Upper lobe of right lung (tissue), 1 donor: Measurements from ENCODE around the gene NT5E. TPM values are rescaled to one million over a fixed set of nuclear protein-coding genes. Genes with fewer than 3 reads are reported as not detected.
"Not testable (repeated sequence)": the region's sequence is repeated elsewhere in the genome, so short reads cannot be mapped to it uniquely, and the experiment has no call there.

ENCODE experiments used
- ATAC-seq: fragments of 200-7000 bp; cut with Tn5 transposase; one replicate; pipeline ENCODE4 v1.9.1; 2020; ENCODE audit warnings: mild to moderate bottlenecking, moderate library complexity
- DNase-seq: peaks from one replicate; pipeline ENCODE4 v3.0.0-alpha.2; 2020
- H3K27ac ChIP-seq: fragments of 200-600 bp; one replicate; pipeline ENCODE4 v1.8.0; 2022
- H3K27me3 ChIP-seq: fragments of 200-600 bp; one replicate; pipeline ENCODE4 v1.8.0; 2022; ENCODE audit warnings: mild to moderate bottlenecking
- H3K36me3 ChIP-seq: fragments of 200-600 bp; one replicate; pipeline ENCODE4 v1.8.0; 2022
- H3K4me1 ChIP-seq: fragments of 200-600 bp; one replicate; pipeline ENCODE4 v1.8.0; 2022
- H3K4me3 ChIP-seq: fragments of 200-600 bp; one replicate; pipeline ENCODE4 v1.8.0; 2022; ENCODE audit warnings: mild to moderate bottlenecking
- H3K9me3 ChIP-seq: fragments of 200-600 bp; one replicate; pipeline ENCODE4 v1.8.0; 2022
- CTCF ChIP-seq: fragments of 200-600 bp; IDR thresholded peaks from one replicate; pipeline ENCODE4 v1.8.0; 2022; ENCODE audit warnings: antibody characterized with exemption
- intact Hi-C: fragments of 100-400 bp; cut with DNase I; formaldehyde crosslinking; loops from one replicate; pipeline ENCODE4 v1.11.0; 2022
- total RNA-seq: library from RNA; stranded (reverse); fragmentation: NEBNext Ultra II Directional; extraction: Animal tissue kit (Norgen Biotek cat#: 25700); gene quantifications from one replicate; pipeline ENCODE4 v1.2.1, GENCODE V29; 2021
- donor health status: DM: no; HTN: yes; CAD: no; lungs with severe emphysema.

The NT5E gene
- total RNA-seq, 1 donor from 2014 or later: 15.3 TPM

GRCh38 chr6:85506441-85507093 lies 56.7 kb downstream of the NT5E start:
- TF ChIP-seq CTCF: no peak
- DNase-seq (no peak), ATAC-seq (no peak)
- no peaks in the 10 kb centered on the region for H3K9me3 ChIP-seq
- intact Hi-C loops: no loop called here
- H3K27me3 ChIP-seq: no peaks in the 10 kb centered on the region
- H3K27ac ChIP-seq: no peak overlapping the region
- H3K36me3 ChIP-seq: peaks cover 44% of the 10 kb centered on the region
- H3K4me3 ChIP-seq: no peak overlapping the region
- no peaks in the 10 kb centered on the region for H3K4me1 ChIP-seq

- DNase-seq: no peak
- no peaks in the 10 kb centered on the region for H3K27me3 ChIP-seq
- no peak overlapping the region for H3K27ac ChIP-seq
- H3K4me3 ChIP-seq: no peak overlapping the region
- TF ChIP-seq CTCF: no peak
- ATAC-seq: no peak
- H3K9me3 ChIP-seq: no peaks in the 10 kb centered on the region
- peaks cover 73% of the 10 kb centered on the region for H3K36me3 ChIP-seq
- intact Hi-C loops: no loop called here
- no peaks in the 10 kb centered on the region for H3K4me1 ChIP-seq
Observed at GRCh38 chr6:85516168-85516567, 66.3 kb downstream of the NT5E start.

GRCh38 chr6:85524281-85524680 lies 74.4 kb downstream of the NT5E start:
- H3K4me1 ChIP-seq, H3K27ac ChIP-seq, H3K4me3 ChIP-seq, DNase-seq, ATAC-seq, H3K9me3 ChIP-seq, H3K27me3 ChIP-seq, intact Hi-C loops: not testable (repeated sequence)
- H3K36me3 ChIP-seq: peaks cover 81% of the 10 kb centered on the region

DNA sequence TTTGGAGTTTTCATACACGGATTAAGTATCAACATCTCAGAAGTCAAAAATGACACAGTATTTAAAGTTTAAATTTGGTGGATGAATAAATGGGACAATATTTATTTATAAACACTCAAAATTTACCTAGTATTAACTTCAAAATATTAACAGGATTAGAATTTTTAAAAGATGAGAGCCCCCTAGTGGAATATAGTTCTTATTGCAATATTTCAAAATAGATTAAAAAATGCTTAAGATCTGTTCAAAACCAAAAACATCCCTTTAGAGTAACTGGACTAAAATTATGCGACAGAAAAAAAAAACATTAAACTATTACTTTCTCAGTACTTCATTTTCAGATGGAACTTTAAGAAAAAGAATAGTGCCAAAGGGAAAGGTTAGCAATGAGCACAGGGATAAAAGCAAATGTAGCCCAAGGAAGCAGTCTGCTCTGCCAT lies 87.2 kb downstream of the NT5E start:
- no peaks in the 10 kb centered on the region for H3K27me3 ChIP-seq
- H3K9me3 ChIP-seq: no peaks in the 10 kb centered on the region
- ATAC-seq (no peak), DNase-seq (no peak)
- H3K27ac ChIP-seq: no peak overlapping the region
- no peak overlapping the region for H3K4me3 ChIP-seq
- intact Hi-C loops: no loop called here
- peaks cover 38% of the 10 kb centered on the region for H3K36me3 ChIP-seq
- no peaks in the 10 kb centered on the region for H3K4me1 ChIP-seq
- peak; percentile 67 for TF ChIP-seq CTCF

DNA sequence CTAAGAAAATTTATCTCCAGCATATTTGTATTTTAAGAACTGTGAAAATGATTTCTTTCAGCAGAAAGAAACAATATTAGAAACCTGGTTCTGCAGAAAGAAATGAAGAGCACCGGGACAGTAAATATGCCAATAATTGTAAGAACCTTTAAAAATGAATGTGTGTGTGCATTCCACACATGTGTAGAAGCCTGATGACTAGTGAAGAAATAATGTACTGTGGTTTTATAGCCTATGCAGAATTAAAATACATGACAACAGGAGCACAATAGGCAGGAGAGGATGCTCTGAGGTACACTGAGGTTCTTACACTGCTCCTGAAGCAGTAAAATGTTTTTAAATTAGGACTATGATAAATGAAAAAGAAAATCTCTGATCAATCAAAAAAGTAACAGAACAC lies 94.9 kb downstream of the NT5E start:
- no peaks in the 10 kb centered on the region for H3K9me3 ChIP-seq
- H3K4me1 ChIP-seq: no peaks in the 10 kb centered on the region
- TF ChIP-seq CTCF: no peak
- ATAC-seq (no peak), DNase-seq (no peak)
- H3K27me3 ChIP-seq: no peaks in the 10 kb centered on the region
- peaks cover 84% of the 10 kb centered on the region for H3K36me3 ChIP-seq
- intact Hi-C loops: no loop called here
- no peak overlapping the region for H3K27ac ChIP-seq
- no peak overlapping the region for H3K4me3 ChIP-seq

Other genes starting within 250 kb of the NT5E start
- gene SNX14, start 143.8 kb downstream of the NT5E start, total RNA-seq: 97.8 TPM
- 88.3 TPM for gene SYNCRIP, start 192.8 kb downstream of the NT5E start, total RNA-seq